ENCODE data around the gene MAU2.
"Not testable (repeated sequence)": the region's sequence is repeated elsewhere in the genome, so short reads cannot be mapped to it uniquely, and the experiment has no call there.

Gene MAU2

GRCh38 chr19:19384486-19384885 is 63.9 kb downstream of the MAU2 start:
- no peak for DNase-seq (ENCODE audit: low spot score)

GRCh38 chr19:19385131-19385895 is 64.7 kb downstream of the MAU2 start:
- DNase-seq (ENCODE audit: low spot score) = peak; percentile 99

DNA sequence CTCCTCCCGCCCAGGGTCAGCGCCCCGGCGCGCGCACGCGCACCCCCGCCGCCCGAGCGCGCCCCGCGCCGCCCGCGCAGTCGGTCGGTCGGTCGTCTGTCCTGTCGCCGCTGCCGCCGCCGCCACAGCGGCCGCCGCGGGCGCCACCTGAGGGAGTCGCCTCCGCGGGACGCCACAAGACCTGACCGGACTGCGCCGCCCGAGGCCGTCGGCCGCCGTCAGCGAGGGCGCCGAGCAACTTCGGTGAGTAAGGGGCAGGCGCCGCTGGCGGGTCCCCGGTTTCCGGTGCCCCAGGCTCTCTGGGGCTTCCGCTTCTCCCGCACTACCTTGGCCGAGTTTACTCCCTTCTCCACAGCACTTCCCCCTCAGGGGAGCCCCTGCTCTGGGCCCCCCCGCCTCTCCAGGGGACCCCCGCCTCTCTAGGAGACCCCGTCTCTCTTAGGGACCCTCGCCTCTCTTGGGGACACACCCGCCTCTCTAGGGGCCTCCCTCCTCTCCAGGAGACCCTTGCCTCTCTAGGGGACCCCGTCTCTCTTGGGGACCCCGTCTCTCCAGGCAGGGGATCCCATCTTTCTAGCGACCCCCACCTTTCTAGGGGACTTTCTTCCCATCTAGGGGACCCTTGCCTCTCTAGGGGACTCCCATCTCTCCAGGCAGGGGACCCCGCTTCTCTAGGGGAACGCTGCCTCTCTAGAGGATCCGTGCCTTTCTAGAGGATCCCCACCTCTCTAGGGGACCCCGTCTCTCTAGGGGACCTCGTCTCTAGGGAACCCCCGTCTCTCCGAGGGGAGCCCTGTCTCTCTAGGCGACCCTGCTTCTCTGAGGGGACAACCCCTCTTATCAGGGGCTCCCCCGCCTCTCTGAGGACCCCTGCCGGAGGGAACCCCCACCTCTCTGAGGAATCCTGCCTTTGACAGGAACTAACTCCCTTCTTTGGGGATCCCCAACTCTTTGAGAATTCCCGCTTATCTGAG is 65.6 kb downstream of the MAU2 start:
- peak; percentile 81 for DNase-seq (ENCODE audit: low spot score)

DNA sequence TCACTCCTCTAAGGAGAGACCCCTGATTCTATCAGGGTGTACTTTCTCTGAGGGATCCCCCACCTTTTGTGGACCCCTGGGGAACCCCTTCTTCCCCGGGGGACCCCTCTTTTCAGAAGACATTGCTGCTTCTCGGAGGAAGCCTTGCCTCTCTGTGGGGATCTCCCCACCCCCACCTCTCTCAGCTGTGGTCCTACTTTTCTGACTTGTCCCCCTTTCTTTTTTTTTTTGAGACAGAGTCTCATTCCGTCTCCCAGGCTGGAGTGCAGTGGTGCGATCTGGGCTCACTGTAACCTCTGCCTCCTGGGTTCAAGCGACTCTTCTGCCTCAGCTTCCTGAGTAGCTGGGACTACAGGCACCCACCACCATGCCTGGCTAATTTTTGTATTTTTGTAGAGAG is 66.5 kb downstream of the MAU2 start:
- no peak for DNase-seq (ENCODE audit: low spot score)

- DNase-seq (ENCODE audit: low spot score) = no peak
Measured at GRCh38 chr19:19388568-19389555, 68.2 kb downstream of the MAU2 start.

GRCh38 chr19:19389683-19390082 is 69.1 kb downstream of the MAU2 start:
- not testable (repeated sequence) for DNase-seq (ENCODE audit: low spot score)

DNA sequence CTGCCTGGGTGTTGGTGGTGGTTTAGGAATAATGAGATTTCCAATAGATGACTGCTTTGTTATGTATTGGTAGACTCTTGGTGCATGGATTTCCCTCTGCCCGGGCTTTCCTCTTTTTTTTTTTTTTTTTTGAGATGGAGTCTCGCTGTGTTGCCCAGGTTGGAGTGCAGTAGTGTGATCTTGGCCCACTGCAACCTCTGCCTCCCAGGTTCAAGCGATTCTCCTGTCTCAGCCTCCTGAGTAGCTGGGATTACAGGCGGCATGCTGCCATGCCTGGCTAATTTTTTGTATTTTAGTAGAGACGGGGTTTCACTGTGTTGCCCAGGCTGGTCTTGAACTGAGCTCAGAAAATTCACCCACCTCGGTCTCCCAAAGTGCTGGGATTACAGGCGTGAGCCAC is 73.7 kb downstream of the MAU2 start:
- not testable (repeated sequence) for DNase-seq (ENCODE audit: low spot score)

GRCh38 chr19:19399733-19400433 is 79.3 kb downstream of the MAU2 start:
- peak; percentile 70 for DNase-seq (ENCODE audit: low spot score)

- no peak for DNase-seq (ENCODE audit: low spot score)
Measured at GRCh38 chr19:19402656-19403372, 82.2 kb downstream of the MAU2 start.

DNA sequence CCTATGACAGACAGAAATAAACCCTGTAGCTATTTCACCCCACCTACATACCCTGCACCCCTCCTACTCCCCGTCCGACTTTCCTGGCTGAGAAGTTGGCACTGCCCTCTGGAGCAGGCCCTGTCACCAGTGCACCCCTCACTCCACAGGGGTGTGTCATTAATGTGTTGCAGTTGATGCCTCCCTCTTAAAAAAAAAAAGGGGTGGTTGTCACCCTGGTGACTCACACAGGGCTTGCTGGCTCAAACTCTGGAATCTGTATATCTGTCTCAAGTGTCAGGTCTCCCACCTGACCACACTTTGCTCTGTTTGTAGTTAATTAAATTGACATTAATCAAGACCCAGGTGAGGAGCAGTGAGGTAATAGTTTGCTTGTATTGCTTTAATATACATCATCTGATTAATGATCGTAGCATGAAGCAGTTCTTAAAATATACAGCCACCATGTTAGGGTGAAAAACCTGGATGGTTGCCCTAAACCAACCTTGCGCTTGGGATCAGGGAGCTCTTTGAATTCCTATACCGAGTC is 82.8 kb downstream of the MAU2 start:
- DNase-seq (ENCODE audit: low spot score) = no peak

- peak; percentile 96 for DNase-seq (ENCODE audit: low spot score)
Measured at GRCh38 chr19:19404879-19405860, 84.5 kb downstream of the MAU2 start, which contains the start of gene GATAD2A. GATAD2A (plus strand) TSS chr19:19405675; CDS start chr19:19465346, 59,671 bp downstream.

- DNase-seq (ENCODE audit: low spot score) = no peak
Measured at GRCh38 chr19:19405971-19406877, 85.6 kb downstream of the MAU2 start.

- peak; percentile 44 for DNase-seq (ENCODE audit: low spot score)
Measured at GRCh38 chr19:19406878-19407632, 86.4 kb downstream of the MAU2 start.

GRCh38 chr19:19407633-19407930 is 87.0 kb downstream of the MAU2 start:
- no peak for DNase-seq (ENCODE audit: low spot score)
